ENCODE data around the gene NUP85. TPM values are rescaled to one million over a fixed set of nuclear protein-coding genes. Genes with fewer than 3 reads are reported as not detected.

The NUP85 gene
- polyA plus RNA-seq, 1 donor from 2014 or later = 84.1 TPM

- Histone ChIP-seq H2AFZ (ENCODE audit: low read depth, low read length) (no peak overlapping the region), H3K36me3 (ENCODE audit: insufficient read depth, low read length) (peaks cover 6% of the 10 kb centered on the region), H3K27me3 (ENCODE audit: insufficient read depth, low read depth, low read length) (no peaks in the 10 kb centered on the region), H3K9me3 (ENCODE audit: low read length) (no peaks in the 10 kb centered on the region), H3K27ac (ENCODE audit: low read length) (no peak overlapping the region), H3K79me2 (replicated peaks; ENCODE audit: insufficient read depth, low read length) (peaks cover 7% of the 10 kb centered on the region), H4K20me1 (ENCODE audit: insufficient read depth) (no peaks in the 10 kb centered on the region), H3K4me2 (ENCODE audit: low read length) (no peak overlapping the region), H3F3A (ENCODE audit: insufficient read depth, low read length, poor library complexity, severe bottlenecking) (peaks cover 6% of the 10 kb centered on the region), H3K9ac (ENCODE audit: low read length) (no peak overlapping the region), H3K4me3 (ENCODE audit: low read length) (no peak overlapping the region), H3K9me2 (ENCODE audit: insufficient read depth, low read length) (no peaks in the 10 kb centered on the region)
- TF ChIP-seq, protein P1, sequence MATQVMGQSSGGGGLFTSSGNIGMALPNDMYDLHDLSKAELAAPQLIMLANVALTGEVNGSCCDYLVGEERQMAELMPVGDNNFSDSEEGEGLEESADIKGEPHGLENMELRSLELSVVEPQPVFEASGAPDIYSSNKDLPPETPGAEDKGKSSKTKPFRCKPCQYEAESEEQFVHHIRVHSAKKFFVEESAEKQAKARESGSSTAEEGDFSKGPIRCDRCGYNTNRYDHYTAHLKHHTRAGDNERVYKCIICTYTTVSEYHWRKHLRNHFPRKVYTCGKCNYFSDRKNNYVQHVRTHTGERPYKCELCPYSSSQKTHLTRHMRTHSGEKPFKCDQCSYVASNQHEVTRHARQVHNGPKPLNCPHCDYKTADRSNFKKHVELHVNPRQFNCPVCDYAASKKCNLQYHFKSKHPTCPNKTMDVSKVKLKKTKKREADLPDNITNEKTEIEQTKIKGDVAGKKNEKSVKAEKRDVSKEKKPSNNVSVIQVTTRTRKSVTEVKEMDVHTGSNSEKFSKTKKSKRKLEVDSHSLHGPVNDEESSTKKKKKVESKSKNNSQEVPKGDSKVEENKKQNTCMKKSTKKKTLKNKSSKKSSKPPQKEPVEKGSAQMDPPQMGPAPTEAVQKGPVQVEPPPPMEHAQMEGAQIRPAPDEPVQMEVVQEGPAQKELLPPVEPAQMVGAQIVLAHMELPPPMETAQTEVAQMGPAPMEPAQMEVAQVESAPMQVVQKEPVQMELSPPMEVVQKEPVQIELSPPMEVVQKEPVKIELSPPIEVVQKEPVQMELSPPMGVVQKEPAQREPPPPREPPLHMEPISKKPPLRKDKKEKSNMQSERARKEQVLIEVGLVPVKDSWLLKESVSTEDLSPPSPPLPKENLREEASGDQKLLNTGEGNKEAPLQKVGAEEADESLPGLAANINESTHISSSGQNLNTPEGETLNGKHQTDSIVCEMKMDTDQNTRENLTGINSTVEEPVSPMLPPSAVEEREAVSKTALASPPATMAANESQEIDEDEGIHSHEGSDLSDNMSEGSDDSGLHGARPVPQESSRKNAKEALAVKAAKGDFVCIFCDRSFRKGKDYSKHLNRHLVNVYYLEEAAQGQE (IDR thresholded peaks at IDR 0.05; ENCODE audit: borderline replicate concordance) = no peak
- TF ChIP-seq SMC3 (conservative IDR thresholded peaks at IDR 0.05; ENCODE audit: poor library complexity) = no peak
- TF ChIP-seq RAD21 (conservative IDR thresholded peaks at IDR 0.05) = no peak
- TF ChIP-seq EP300 (conservative IDR thresholded peaks at IDR 0.05; ENCODE audit: poor library complexity, severe bottlenecking) = no peak
- TF ChIP-seq TAF1 (IDR thresholded peaks at IDR 0.05; ENCODE audit: low read depth) = no peak
- no peak for TF ChIP-seq EZH2 (IDR thresholded peaks at IDR 0.05; ENCODE audit: borderline replicate concordance, insufficient read depth, low read length, poor library complexity, severe bottlenecking)
- no peak for TF ChIP-seq POLR2AphosphoS5 (IDR thresholded peaks at IDR 0.05)
- TF ChIP-seq CTCF (IDR thresholded peaks at IDR 0.05; ENCODE audit: poor library complexity, severe bottlenecking) = no peak
- TF ChIP-seq MXI1 (conservative IDR thresholded peaks at IDR 0.05; ENCODE audit: poor library complexity, severe bottlenecking) = no peak
Observed at GRCh38 chr17:75159196-75160031, 46.1 kb upstream of the NUP85 start.

- peaks cover 6% of the 10 kb centered on the region for H3K36me3 ChIP-seq (ENCODE audit: insufficient read depth, low read length)
- H3K9me2 ChIP-seq (ENCODE audit: insufficient read depth, low read length) = no peaks in the 10 kb centered on the region
- H3K4me3 ChIP-seq (ENCODE audit: low read length) = no peak overlapping the region
- no peak overlapping the region for H3K9ac ChIP-seq (ENCODE audit: low read length)
- TF ChIP-seq EP300 (conservative IDR thresholded peaks at IDR 0.05; ENCODE audit: poor library complexity, severe bottlenecking) (no peak), POLR2AphosphoS5 (IDR thresholded peaks at IDR 0.05) (no peak), TAF1 (IDR thresholded peaks at IDR 0.05; ENCODE audit: low read depth) (no peak), EZH2 (IDR thresholded peaks at IDR 0.05; ENCODE audit: borderline replicate concordance, insufficient read depth, low read length, poor library complexity, severe bottlenecking) (no peak), MXI1 (conservative IDR thresholded peaks at IDR 0.05; ENCODE audit: poor library complexity, severe bottlenecking) (no peak), CTCF (IDR thresholded peaks at IDR 0.05; ENCODE audit: poor library complexity, severe bottlenecking) (no peak), SMC3 (conservative IDR thresholded peaks at IDR 0.05; ENCODE audit: poor library complexity) (no peak), RAD21 (conservative IDR thresholded peaks at IDR 0.05) (no peak)
- TF ChIP-seq, protein P1 (IDR thresholded peaks at IDR 0.05; ENCODE audit: borderline replicate concordance) = no peak
- H3K27me3 ChIP-seq (ENCODE audit: insufficient read depth, low read depth, low read length) = no peaks in the 10 kb centered on the region
- H3K79me2 ChIP-seq (replicated peaks; ENCODE audit: insufficient read depth, low read length) = peaks cover 7% of the 10 kb centered on the region
- H2AFZ ChIP-seq (ENCODE audit: low read depth, low read length) = no peak overlapping the region
- no peak overlapping the region for H3K27ac ChIP-seq (ENCODE audit: low read length)
- peaks cover 2% of the 10 kb centered on the region for H3F3A ChIP-seq (ENCODE audit: insufficient read depth, low read length, poor library complexity, severe bottlenecking)
- H4K20me1 ChIP-seq (ENCODE audit: insufficient read depth) = no peaks in the 10 kb centered on the region
- no peaks in the 10 kb centered on the region for H3K9me3 ChIP-seq (ENCODE audit: low read length)
- no peak overlapping the region for H3K4me2 ChIP-seq (ENCODE audit: low read length)
Observed at GRCh38 chr17:75160211-75160610, 45.3 kb upstream of the NUP85 start.
